GM21786 (cell line): ENCODE results near the gene REPIN1.

Source experiments
- ATAC-seq: cut with Tn5 transposase; IDR thresholded peaks from one replicate; pipeline ENCODE4 v1.9.1; 2021; ENCODE audit not compliant: unreplicated experiment

REPIN1 gene

DNA sequence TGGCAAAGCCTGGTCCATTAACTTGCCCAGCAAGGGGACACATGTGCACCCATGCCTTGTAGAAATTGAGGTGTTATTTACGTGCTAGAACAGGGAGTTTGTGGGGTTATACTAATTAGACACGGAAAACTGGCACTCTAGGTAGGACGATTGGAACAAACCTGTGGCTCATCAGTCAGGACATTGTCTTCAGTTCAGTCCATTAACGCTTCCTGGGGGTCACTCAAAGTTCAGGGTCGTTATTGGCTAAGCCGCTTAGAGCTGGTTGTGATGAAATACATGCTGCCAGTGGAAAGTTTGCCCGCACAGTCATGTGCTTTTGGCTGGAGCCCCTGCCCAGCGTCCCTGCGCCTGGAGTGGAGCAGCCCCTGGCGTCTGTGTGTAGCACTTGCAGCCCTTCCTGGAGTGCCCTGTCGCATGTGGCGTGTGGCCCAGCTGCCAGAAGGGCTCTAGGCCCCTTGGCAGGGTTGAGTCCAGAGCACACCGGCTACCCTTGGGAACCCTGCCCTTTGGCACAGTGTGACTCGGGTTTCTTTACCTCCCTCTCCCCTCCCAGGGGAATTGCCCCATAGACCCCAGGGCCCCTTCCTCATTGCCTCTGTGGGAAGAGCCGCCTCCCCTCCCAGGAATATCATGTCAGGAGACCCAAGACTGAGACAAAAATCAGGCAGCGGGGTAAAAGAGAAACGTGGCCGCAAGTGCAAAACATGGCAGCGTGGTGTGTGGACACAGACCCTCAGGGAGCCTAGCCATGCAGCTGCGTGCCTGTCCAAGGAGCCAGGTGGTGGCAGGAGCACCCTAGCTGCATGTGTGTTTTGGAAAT, 20.3 kb downstream of the REPIN1 start:
- no peak for ATAC-seq

DNA sequence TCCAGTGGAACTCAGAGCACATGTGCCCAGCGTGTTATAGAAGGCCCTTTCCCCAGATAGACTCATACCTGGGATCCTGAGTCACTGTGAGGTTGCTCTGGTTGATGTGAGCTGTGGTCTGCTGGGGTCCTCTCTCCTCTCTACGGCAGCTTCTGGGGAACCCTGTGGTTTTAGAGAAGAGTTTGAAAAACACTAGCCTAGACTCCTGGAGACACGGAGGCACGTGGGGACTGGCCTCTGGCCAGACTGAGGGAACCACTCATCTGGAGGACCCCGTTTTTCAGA, 20.9 kb downstream of the REPIN1 start:
- ATAC-seq: no peak

DNA sequence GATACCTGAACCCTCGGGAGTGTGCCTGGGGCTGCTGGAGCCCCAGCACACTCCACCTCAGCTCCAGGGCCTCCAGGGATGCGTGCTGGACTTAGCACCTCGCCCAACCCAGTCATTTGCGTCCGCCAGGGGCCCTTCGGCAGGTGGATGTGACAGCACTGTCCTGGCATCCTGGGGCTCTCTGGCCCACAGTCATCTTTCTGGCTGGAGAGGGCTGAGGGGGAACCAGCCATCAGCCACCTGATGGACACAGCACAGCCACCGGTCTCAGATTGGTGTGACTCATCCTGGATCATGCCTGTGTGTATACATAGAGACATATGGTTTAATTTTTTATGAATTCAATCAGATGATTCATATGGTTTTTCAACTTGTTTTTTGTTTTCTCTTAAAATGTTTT, 21.6 kb downstream of the REPIN1 start:
- no peak for ATAC-seq

DNA sequence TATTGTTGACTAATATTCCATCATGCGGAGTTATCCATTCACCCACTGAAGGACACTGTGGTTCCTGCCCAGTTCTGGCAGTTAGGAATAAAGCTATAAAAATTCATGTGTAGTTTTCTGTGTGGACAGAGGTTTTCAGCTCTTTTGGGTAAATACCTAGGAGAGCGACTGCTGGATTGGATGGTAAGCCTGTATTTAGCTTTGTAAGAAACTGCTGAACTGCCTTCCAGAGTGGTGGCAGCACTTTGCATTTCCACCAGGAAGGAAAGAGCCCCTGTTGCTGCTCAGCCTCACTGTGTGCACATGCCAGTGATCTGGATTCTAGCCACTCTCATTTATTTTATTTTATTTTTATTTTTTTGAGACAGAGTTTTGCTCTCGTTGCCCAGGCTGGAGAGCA, 24.7 kb downstream of the REPIN1 start:
- no peak for ATAC-seq

DNA sequence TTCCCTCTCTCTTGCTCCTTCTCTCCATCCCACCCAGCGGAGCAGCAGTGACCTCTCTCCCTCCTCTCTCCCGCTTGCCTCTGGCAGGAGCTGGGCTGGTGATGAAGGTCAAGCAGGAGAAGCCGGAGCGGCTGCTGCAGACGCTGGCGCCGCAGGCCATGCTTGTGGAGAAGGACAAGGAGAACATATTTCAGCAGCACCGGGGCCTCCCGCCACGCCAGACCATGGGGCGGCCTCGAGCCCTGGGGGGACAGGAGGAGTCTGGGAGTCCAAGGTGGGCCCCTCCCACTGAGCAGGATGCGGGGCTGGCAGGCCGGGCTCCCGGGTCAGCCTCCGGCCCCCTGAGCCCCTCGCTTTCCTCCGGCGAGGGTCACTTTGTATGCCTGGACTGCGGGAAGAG, 27.8 kb downstream of the REPIN1 start:
- no peak for ATAC-seq

DNA sequence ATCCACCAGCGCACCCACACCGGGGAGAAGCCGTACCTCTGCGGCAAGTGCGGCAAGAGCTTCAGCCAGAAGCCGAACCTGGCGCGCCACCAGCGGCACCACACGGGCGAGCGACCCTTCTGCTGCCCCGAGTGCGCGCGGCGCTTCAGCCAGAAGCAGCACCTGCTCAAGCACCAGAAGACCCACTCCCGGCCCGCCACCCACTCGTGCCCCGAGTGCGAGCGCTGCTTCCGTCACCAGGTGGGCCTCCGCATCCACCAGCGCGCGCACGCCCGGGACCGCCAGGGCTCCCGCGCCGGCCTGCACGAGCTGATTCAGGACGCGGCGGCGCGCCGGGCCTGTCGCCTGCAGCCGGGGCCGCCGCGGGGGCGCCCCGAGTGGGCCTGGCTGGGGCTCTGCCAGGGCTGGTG, 28.2 kb downstream of the REPIN1 start:
- ATAC-seq: no peak

DNA sequence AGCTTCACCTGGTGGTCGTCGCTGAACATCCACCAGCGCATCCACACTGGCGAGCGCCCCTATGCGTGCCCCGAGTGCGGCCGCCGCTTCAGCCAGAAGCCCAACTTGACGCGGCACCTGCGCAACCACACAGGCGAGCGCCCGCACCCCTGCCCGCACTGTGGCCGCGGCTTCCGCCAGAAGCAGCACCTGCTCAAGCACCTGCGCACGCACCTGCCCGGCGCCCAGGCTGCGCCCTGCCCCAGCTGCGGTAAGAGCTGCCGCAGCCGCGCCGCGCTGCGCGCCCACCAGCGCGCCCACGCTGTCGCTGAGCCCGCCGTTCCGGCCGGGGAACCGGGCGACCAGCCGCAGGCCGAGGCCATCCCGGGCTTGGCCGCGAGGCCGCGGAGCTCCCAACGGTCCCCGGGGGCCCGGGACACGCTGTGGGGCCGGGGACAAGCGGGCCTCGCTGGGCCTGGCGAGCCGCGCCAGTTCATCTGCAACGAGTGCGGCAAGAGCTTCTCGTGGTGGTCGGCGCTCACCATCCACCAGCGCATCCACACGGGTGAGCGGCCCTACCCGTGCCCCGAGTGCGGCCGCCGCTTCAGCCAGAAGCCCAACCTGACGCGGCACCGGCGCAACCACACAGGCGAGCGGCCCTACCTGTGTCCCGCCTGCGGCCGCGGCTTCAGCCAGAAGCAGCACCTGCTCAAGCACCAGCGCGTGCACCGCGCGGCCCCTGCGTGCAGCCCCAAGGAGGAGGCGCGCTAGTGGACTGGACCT, 28.9 kb downstream of the REPIN1 start:
- no peak for ATAC-seq

DNA sequence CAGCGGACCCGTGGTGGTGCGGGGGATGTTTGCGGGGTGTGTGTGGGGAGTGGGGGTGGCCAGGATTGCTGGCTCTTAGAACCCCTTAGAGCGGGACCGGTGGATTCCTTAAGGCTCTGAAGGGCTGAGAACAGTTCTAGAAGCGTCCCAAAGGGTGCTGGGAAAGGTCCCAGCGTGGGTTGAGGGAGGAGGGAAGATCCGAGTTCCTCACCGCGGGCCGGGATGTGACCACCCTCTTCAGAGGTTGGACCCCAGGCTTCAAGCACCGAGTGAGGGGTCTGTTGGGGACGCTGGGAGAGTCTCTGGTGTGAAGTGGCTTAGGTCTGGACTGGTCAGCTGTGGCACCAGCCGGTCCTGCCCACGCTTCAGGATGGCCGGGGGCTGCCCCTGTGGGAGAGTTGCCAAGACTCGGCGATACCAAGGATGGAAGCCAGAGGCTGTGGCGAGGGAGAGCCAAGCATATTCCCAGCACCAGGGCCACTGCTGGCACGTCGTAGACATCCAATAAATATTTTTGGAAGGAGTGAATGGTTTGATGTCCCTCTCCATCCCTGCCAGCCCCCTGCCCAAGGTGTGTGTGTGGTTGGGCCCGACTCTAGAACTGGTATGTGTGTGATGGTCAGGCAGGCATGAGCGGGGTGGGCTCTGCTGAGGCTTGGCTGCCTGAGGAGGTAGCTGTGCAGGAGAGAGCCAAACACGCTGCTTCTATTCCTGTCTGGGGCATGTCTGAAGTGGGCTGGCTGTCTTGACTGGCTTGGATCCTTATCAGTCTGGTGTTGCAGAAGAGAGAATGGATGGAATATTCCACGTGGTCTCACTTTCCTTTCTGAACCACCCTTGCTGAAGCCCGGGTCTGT, 29.7 kb downstream of the REPIN1 start:
- no peak for ATAC-seq

DNA sequence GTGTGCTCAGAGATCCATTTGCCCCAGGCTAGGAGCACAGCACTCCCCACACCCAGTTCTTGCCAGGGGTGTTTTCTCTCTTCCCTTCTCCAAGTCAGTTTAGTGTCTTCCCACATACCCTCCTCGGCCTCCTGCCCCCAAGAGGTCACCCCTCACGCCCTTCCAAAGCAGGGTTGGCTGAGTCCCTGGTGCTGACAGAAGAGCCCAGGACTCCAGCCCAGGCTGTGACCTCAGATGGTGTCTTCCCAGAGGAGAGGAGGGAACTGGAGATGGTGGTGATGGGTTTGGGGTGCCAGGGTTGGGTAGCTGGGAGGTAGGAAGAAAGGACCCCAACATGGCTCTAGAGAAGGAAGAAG, 30.3 kb downstream of the REPIN1 start:
- ATAC-seq: no peak

DNA sequence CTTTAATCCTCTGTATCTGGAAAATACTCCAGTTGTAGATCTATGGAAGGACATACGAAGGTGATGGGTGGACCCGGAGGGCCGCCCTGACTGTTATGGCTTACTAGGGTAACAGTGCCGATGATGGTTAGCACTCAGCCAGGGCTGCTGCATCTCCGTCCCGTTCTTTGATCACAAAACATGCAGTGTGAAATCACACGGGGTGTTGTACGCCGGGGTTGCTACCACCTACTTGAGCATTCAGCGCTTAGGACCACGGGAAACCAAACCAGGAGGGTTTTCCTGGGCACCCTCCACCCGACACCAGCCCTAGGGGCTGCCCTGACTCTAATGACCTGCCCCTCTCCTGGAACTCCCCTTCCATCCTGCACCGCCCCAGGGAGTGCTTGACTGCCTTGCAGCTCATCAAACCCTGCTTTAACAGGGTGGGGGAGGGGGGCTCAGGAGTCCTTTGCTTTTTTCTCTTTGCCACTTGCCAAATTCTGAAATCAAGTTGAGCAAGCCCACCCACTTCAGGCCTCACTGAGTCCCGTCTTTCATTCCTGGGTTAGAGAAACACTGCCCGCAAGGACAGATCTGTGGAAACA, 30.9 kb downstream of the REPIN1 start:
- no peak for ATAC-seq

DNA sequence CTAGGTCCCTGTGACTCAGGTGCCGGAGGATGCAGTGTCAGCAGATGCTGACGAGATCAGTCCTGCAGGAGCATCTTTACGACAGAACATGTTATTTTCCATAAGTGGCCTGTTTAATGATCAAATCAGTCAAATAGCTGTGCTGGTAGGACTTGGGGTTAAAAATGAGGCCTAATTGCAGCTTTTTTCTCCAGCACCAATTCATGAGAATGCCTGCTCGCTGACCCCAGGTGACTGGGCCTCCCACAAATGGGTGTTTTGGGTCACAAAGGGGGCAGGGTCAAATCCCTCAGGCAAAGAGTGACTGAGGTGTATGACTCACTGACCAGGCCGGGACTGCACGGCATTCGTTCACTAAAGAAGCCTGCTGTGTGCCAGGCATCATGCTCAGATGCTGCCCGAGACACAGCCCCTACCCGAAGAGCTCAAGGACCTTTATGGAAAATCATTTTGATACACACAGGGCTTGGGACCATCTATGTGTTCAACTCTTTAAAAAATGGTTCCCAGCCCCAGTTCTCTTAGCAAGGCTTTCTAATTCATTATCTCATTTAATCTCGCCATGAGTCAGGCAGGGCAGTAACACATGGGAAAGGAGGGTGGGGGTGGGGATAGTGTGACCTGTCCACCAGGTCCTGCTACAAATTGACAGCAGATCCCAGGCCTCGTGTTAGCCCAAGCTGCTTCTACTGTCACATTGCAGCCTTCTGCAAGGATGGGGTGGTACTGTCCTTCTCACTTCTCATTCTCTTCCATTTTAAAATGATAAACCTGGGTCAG, 31.6 kb downstream of the REPIN1 start:
- peak; percentile 29 for ATAC-seq

DNA sequence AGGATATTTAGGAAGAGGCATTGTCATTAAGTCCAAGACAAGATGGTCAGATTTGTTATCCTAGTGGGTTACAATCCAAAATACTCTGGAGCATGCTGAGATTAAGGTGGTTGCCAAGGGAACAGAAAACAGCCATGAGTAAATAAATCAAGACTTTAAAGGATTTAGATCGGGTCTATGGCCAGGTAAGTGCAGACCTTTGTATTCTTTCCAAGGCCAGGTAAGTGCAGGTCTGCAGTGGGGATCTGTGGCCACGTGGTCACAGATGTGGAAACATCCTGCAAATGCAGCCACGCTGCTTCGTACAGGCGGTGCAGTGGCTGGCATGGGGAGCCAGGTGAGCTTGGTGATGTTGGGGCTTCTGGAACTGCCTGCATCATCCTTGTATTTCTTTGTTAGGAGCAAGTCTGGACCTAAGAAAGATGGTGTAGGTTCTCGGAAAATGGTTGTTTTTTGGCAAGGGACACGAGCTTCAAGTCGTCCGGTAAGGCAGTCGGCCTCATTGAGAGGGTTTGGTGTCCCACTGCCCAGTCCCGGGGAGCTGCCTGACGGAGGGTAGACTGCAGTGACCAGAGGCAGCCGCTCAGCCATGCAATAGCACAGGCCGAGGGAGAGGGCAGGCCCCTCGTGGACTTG, 32.3 kb downstream of the REPIN1 start:
- ATAC-seq: no peak

DNA sequence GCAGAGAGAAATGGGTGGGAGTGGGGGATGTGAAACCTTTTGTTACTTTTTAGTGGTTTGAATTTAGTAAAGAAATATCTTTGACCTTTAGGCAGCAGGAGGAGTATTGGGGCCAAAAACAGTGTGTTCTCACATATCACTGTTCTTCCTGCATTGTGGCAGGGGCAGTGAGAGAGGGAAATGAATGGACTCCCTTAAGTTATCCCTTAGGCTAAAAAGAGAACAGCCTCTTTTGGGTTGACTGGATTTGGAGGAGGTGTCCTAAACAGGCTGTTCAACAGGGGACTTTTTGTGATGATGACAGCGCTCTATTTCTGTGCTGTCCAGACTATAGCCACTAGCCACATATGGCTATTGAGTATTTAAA, 32.8 kb downstream of the REPIN1 start:
- ATAC-seq: no peak

DNA sequence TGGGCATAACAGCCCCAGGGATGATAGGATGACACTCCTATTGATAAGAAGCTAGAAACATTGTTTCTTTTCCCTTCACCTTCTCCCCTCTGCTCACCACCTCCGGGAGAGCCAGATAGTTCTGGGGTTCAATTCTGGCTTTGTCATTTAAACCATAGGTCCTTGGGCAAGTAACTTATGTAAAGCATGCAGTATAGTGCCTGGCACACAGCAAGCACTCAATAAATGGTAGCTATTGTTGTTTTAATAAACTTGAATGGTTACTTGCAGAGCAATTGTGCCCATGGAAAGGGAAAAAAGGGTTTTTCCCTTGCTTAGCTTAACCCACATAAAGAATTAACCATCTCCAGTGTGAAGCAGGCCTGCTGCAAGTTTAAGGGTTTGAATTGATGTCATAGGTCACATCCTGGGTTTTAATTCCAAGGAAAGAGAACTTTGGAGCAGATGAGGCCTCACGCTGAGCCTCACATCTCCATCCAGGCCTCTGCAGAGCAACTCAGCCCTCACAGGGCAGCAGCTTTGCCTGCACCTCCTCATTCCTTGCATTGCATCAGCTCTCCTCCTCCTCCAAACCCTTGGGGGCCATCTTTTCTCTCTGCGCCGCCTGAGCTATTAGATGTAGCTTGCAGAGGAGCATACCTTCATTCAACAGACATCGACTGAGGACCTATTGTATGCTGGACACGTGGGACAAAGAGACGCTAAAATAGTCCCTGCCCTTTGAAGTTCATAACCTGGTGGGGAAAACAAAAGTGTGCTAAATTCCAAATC, 33.4 kb downstream of the REPIN1 start:
- no peak for ATAC-seq

DNA sequence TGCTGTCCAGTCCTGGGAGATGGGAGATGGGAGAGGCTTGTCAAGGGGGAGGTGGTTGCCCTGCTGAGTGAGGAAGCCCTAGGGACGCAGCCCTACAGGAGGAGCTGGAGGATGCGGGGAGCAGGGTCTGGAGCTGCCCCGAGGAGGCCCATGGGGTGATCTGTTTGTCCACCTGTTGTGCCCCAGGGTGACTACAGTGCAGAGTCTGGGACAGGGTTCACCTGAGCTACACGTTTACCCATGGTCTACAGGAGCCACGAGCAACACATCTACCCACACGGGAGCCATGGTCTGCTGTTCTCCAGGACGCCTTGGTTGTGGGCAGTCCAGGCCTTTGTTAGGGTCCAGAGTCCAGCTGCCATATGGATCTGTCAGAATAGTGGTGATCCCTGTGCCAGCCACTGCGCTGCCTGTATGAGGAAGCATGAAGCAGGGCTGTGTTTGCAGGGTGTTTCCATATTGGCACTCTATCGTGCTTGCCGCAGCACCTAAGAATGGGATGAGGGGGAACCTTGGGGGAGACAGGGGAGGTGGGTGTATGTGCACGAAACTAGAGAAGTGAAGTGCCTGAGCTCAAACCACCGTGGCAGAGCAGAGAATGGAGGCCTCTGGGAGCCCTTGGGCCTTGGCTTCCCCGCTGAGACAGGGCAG, 34.2 kb downstream of the REPIN1 start:
- ATAC-seq: no peak

DNA sequence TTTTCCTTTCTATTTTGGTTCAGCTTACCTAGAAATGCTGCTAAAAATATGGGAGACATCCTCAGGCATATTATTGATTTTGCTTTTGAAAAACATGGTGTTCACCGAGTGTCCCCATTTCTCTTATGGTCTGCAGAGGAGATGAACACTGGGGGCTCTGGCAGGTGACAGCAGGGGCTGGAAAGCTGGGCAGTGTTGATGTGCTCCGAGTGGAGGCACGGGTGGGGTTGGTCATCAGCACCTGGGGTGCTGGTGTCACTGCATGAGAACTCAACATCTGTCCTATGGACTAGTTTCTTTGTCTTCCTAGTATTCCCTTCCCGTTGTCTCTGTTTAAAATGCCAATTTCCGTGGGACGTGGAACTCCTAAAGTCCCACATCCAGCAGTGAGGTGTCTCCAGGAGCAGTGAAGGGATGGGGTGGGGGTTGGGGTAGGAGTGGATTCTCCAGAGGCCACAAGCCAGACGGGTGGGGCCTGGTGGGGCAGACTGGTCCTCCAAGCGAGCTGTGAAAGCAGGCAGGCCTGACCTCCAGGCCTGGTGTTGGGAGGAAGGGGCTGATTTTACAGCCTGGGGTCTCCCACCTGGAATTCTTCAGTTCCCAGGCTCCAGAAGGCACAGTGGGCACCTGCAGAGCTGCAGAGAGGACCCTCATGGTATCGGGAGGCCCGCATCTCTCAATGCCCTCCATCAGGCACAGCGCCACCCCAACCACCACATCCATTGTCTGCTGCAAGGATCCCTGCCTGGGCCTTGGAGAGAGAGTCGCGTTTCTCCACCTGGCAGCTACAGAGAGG, 35.0 kb downstream of the REPIN1 start:
- no peak for ATAC-seq

DNA sequence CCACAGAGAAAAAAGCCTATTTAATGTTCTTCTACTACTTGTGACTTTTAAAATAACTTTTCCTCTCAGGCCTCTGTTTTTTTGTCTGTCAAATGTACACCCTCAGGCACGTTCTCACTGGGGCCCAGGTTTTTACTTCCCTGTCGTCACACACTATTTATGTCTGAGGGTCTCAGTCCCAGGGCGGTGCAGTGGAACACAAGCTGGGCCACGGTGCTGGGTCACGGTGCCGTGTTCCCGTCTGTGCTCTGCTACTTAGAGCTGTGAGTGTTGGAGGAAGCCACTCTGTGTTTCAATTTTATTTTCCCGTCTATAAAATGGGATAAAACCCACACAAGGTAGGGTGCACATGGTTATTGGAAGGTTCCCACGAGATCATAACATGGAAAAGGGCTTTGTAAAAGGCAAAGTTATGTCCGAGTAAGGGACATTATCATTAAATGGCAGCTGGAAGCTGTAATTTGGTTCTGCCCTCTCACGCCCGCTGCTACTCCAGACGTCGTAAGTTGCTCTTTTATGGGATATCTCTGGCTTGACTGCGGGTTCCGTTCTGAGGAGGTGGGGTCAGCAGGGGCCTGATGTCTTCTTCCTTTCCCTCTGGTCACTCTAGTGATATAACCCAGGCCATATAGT, 35.7 kb downstream of the REPIN1 start:
- ATAC-seq: no peak
